KMS-11 (cell line): ENCODE measurements around the gene DISP3.

Source experiments
- H2AFZ ChIP-seq: fragments of 200-600 bp; sonication (generic); 2 replicates; pipeline ENCODE4 v1.6.1; 2016; ENCODE audit warnings: antibody characterized with exemption, mixed run types, low read depth
- H3K27ac ChIP-seq: fragments of 200-600 bp; sonication (generic); 2 replicates; pipeline ENCODE4 v1.6.1; 2016; ENCODE audit warnings: mild to moderate bottlenecking, mixed run types
- H3K27me3 ChIP-seq: fragments of 200-600 bp; sonication (generic); 2 replicates; pipeline ENCODE4 v1.6.1; 2017; ENCODE audit warnings: mild to moderate bottlenecking, low read depth, mixed run types, moderate library complexity; ENCODE audit not compliant: insufficient read depth
- H3K36me3 ChIP-seq: fragments of 200-600 bp; sonication (generic); 2 replicates; pipeline ENCODE4 v1.6.1; 2017; ENCODE audit warnings: mild to moderate bottlenecking, mixed run types; ENCODE audit not compliant: insufficient read depth
- H3K4me1 ChIP-seq: fragments of 200-600 bp; sonication (generic); 2 replicates; pipeline ENCODE4 v1.6.1; 2016; ENCODE audit warnings: mild to moderate bottlenecking, low read depth, mixed run types; ENCODE audit not compliant: poor library complexity, severe bottlenecking
- H3K4me2 ChIP-seq: fragments of 200-600 bp; sonication (generic); 2 replicates; pipeline ENCODE4 v1.7.0; 2016; ENCODE audit warnings: mild to moderate bottlenecking, mixed run types
- H3K4me3 ChIP-seq: fragments of 200-600 bp; sonication (generic); IDR thresholded peaks from 2 replicates; pipeline ENCODE4 v1.6.1; 2017; ENCODE audit warnings: low read depth, low read length, mixed read lengths; ENCODE audit not compliant: insufficient read depth
- H3K79me2 ChIP-seq: fragments of 200-600 bp; sonication (generic); 2 replicates; pipeline ENCODE4 v1.6.1; 2016; ENCODE audit warnings: low read depth, mixed run types; ENCODE audit not compliant: insufficient read depth
- H3K9ac ChIP-seq: fragments of 200-600 bp; sonication (generic); 2 replicates; pipeline ENCODE4 v1.6.1; 2016; ENCODE audit warnings: mild to moderate bottlenecking, mixed run types
- H4K20me1 ChIP-seq: fragments of 200-600 bp; sonication (generic); 2 replicates; pipeline ENCODE4 v1.6.1; 2016; ENCODE audit warnings: mild to moderate bottlenecking, mixed run types; ENCODE audit not compliant: insufficient read depth
- TF ChIP-seq, protein P1 (sequence below): fragments of 200-600 bp; sonication (generic); conservative IDR thresholded peaks from 2 replicates; pipeline ENCODE4 v1.6.1; 2017; ENCODE audit warnings: low read depth, mild to moderate bottlenecking, antibody characterized with exemption, low read length, moderate library complexity, mixed read lengths

Gene DISP3

GRCh38 chr1:11501491-11501897 lies 22.5 kb downstream of the DISP3 start:
- Histone ChIP-seq H3K27me3 (no peaks in the 10 kb centered on the region), H4K20me1 (no peaks in the 10 kb centered on the region), H3K36me3 (no peaks in the 10 kb centered on the region), H3K4me3 (no peak overlapping the region), H3K27ac (no peak overlapping the region), H3K9ac (no peak overlapping the region), H2AFZ (no peak overlapping the region), H3K4me1 (no peaks in the 10 kb centered on the region), H3K79me2 (no peaks in the 10 kb centered on the region), H3K4me2 (no peak overlapping the region)
- TF ChIP-seq, protein P1, sequence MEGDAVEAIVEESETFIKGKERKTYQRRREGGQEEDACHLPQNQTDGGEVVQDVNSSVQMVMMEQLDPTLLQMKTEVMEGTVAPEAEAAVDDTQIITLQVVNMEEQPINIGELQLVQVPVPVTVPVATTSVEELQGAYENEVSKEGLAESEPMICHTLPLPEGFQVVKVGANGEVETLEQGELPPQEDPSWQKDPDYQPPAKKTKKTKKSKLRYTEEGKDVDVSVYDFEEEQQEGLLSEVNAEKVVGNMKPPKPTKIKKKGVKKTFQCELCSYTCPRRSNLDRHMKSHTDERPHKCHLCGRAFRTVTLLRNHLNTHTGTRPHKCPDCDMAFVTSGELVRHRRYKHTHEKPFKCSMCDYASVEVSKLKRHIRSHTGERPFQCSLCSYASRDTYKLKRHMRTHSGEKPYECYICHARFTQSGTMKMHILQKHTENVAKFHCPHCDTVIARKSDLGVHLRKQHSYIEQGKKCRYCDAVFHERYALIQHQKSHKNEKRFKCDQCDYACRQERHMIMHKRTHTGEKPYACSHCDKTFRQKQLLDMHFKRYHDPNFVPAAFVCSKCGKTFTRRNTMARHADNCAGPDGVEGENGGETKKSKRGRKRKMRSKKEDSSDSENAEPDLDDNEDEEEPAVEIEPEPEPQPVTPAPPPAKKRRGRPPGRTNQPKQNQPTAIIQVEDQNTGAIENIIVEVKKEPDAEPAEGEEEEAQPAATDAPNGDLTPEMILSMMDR, result no peak

- Histone ChIP-seq H3K27ac (no peak overlapping the region), H3K9ac (no peak overlapping the region), H4K20me1 (no peaks in the 10 kb centered on the region), H3K36me3 (no peaks in the 10 kb centered on the region), H3K4me1 (no peaks in the 10 kb centered on the region), H2AFZ (no peak overlapping the region), H3K79me2 (no peaks in the 10 kb centered on the region), H3K27me3 (no peaks in the 10 kb centered on the region), H3K4me3 (no peak overlapping the region), H3K4me2 (no peak overlapping the region)
- TF ChIP-seq, protein P1, result no peak
These were observed 23.0 kb downstream of the DISP3 start for GRCh38 chr1:11501906-11502485.

- Histone ChIP-seq H3K36me3 (no peaks in the 10 kb centered on the region), H4K20me1 (no peaks in the 10 kb centered on the region), H3K27me3 (no peaks in the 10 kb centered on the region), H3K4me2 (no peak overlapping the region), H2AFZ (no peak overlapping the region), H3K4me3 (no peak overlapping the region), H3K27ac (no peak overlapping the region), H3K79me2 (no peaks in the 10 kb centered on the region), H3K4me1 (no peaks in the 10 kb centered on the region), H3K9ac (no peak overlapping the region)
- TF ChIP-seq, protein P1, result no peak
These were observed 23.6 kb downstream of the DISP3 start for GRCh38 chr1:11502516-11502915.

GRCh38 chr1:11504599-11504998 lies 25.6 kb downstream of the DISP3 start:
- H3K36me3 ChIP-seq, result no peaks in the 10 kb centered on the region
- H3K27ac ChIP-seq, result no peak overlapping the region
- no peaks in the 10 kb centered on the region for H3K4me1 ChIP-seq
- no peaks in the 10 kb centered on the region for H3K79me2 ChIP-seq
- H3K4me3 ChIP-seq, result no peak overlapping the region
- TF ChIP-seq, protein P1, result no peak
- H4K20me1 ChIP-seq, result no peaks in the 10 kb centered on the region
- H2AFZ ChIP-seq, result no peak overlapping the region
- no peak overlapping the region for H3K4me2 ChIP-seq
- H3K9ac ChIP-seq, result no peak overlapping the region
- H3K27me3 ChIP-seq, result no peaks in the 10 kb centered on the region
